Adrenal gland (tissue), 12 donors: ENCODE results near the gene QSOX1. TPM values are rescaled to one million over a fixed set of nuclear protein-coding genes. Genes with fewer than 3 reads are reported as not detected.

Experiments
- polyA plus RNA-seq, 3 donors: library from polyadenylated mRNA; stranded (reverse); fragments of 200-250 nt in 2 of 3; fragments of 350-450 nt in 1 of 3; fragmentation: Illumina TruSeq in 1 of 3; extraction: RNeasy Lipid Tissue Mini Kit (QIAGEN cat#74804) in 1 of 3; gene quantifications; one replicate each; pipeline ENCODE4 v1.2.3, GENCODE V29; 2013 to 2014
- total RNA-seq, 9 donors: library from RNA; depleted of rRNA in 4 of 9; stranded (reverse); fragments of >200 nt in 4 of 9; fragments of 120-200 nt in 1 of 9; fragmentation: NEBNext Ultra II Directional in 1 of 9; extraction: Animal tissue kit (Norgen Biotek cat#: 25700) in 1 of 9; gene quantifications; one replicate each; pipeline versions ENCODE4 v1.1.0 to v1.2.4, GENCODE V29; 2013 to 2023
- donor health status: healthy with polysubstance abuse.
- donor health status: Bipolar disorder and iron deficiency.
- donor health status: DM: yes; HTN: yes; CAD: no.
- donor health status: DM: no; HTN: no; CAD: no.
- donor health status: DM: no; HTN: no; CAD: no.
- donor health status: DM: yes; HTN: yes; CAD: no.

QSOX1 gene
- total and polyA plus RNA-seq, 12 donors: 33.7 to 234 (median 129) TPM

Other genes starting within 250 kb of the QSOX1 start
- gene CEP350, start 200.1 kb upstream of the QSOX1 start, total RNA-seq: 10 to 100 TPM; 38.1 to 71.4 (median 45.4) TPM
- gene CEP350, start 200.1 kb upstream of the QSOX1 start, polyA plus RNA-seq: 10 to 100 TPM in 1 of 3 donors, 1 to 10 TPM in 2; 4.1 to 22.6 (median 7.8) TPM
- gene LHX4, start 75.4 kb downstream of the QSOX1 start, total RNA-seq: not detected
- gene LHX4, start 75.4 kb downstream of the QSOX1 start, polyA plus RNA-seq: not detected